H1 (cell line): Measurements from ENCODE around the gene NPHP4. TPM values are rescaled to one million over a fixed set of nuclear protein-coding genes. Genes with fewer than 3 reads are reported as not detected.

Experiments
- CTCF ChIA-PET: fragments of 300-600 bp; sonication (Branson Sonifier 250); formaldehyde crosslinking; loops from one replicate; lab custom pipeline; 2021; ENCODE audit not compliant: partially characterized antibody; lab: Charles Lee
- POLR2A ChIA-PET: fragments of 300-600 bp; sonication (Branson Sonifier 250); formaldehyde crosslinking; loops from one replicate; lab custom pipeline; 2021; ENCODE audit warnings: inconsistent platforms; ENCODE audit not compliant: partially characterized antibody; lab: Charles Lee
- DNase-seq, 2 experiments: peaks; one replicate each; pipeline versions ENCODE4 v3.0.0 to v3.0.0-alpha.2; 2010 to 2022; ENCODE audit warnings: low spot score in 2 of 2, low read depth in 1 of 2, mixed read lengths in 1 of 2
- FAIRE-seq: peaks from 2 replicates; lab custom pipeline; 2011; peaks lifted over from hg19 to GRCh38; lab: Jason Lieb, UNC
- H2AFZ ChIP-seq: 2 replicates; pipeline ENCODE4 v1.8.1; 2012; ENCODE audit warnings: low read length, inconsistent platforms
- H2AK5ac ChIP-seq: 2 replicates; pipeline ENCODE4 v1.6.1; 2013; ENCODE audit warnings: low read depth, low read length
- H2BK120ac ChIP-seq: replicated peaks from 2 replicates; pipeline ENCODE3; 2013; ENCODE audit warnings: low read depth, low read length, inconsistent platforms
- H2BK12ac ChIP-seq: 2 replicates; pipeline ENCODE4 v1.6.1; 2013; ENCODE audit warnings: low read depth, low read length
- H2BK15ac ChIP-seq: 2 replicates; pipeline ENCODE4 v1.6.1; 2013; ENCODE audit warnings: low read length
- H2BK20ac ChIP-seq: 2 replicates; pipeline ENCODE4 v1.6.1; 2013; ENCODE audit warnings: low read length
- H2BK5ac ChIP-seq: 2 replicates; pipeline ENCODE4 v1.6.1; 2013; ENCODE audit warnings: low read depth, low read length
- H3K14ac ChIP-seq: 2 replicates; pipeline ENCODE4 v1.6.1; 2013; ENCODE audit warnings: inconsistent platforms; ENCODE audit not compliant: insufficient read length
- H3K18ac ChIP-seq: 2 replicates; pipeline ENCODE4 v1.6.1; 2013; ENCODE audit warnings: low read length; ENCODE audit errors: extremely low read depth
- H3K23ac ChIP-seq: 2 replicates; pipeline ENCODE4 v1.6.1; 2013; ENCODE audit warnings: inconsistent platforms; ENCODE audit not compliant: insufficient read length
- H3K23me2 ChIP-seq: 2 replicates; pipeline ENCODE4 v1.6.1; 2013; ENCODE audit warnings: low read depth, low read length
- H3K27ac ChIP-seq: 2 replicates; pipeline ENCODE4 v1.6.1; 2011; ENCODE audit warnings: low read depth, low read length, inconsistent platforms
- H3K27me3 ChIP-seq, 4 experiments: replicated peaks in 1 of 4; 1 replicate in 1 of 4; 2 replicates in 3 of 4; pipeline versions ENCODE4 v1.6.1 to v1.8.1; 2011 to 2013; ENCODE audit warnings: low read length in 3 of 4, mild to moderate bottlenecking in 3 of 4, inconsistent platforms in 2 of 4, mixed read lengths in 2 of 4, moderate library complexity in 1 of 4; ENCODE audit not compliant: control insufficient read depth in 3 of 4, insufficient read depth in 3 of 4; ENCODE audit errors: extremely low read depth in 1 of 4
- H3K36me3 ChIP-seq, 4 experiments: 2 replicates each; pipeline versions ENCODE4 v1.6.1 to v1.8.1; 2011 to 2013; ENCODE audit warnings: mild to moderate bottlenecking in 4 of 4, low read length in 3 of 4, moderate library complexity in 2 of 4, control low read depth in 1 of 4, inconsistent platforms in 1 of 4; ENCODE audit not compliant: insufficient read depth in 4 of 4, control insufficient read depth in 2 of 4
- H3K4ac ChIP-seq: replicated peaks from 2 replicates; pipeline ENCODE3; 2013; ENCODE audit warnings: low read length, low read depth, mixed read lengths, inconsistent platforms; ENCODE audit not compliant: insufficient read length
- H3K4me1 ChIP-seq, 4 experiments: replicated peaks in 1 of 4; 1 replicate in 1 of 4; 2 replicates in 3 of 4; pipeline versions ENCODE4 v1.6.1 to v1.8.1; 2011 to 2013; ENCODE audit warnings: low read length in 3 of 4, inconsistent platforms in 2 of 4, mixed read lengths in 1 of 4; ENCODE audit not compliant: insufficient read depth in 4 of 4, control insufficient read depth in 3 of 4
- H3K4me2 ChIP-seq, 2 experiments: 2 replicates each; pipeline versions ENCODE4 v1.6.1 to v1.8.1; 2011 to 2013; ENCODE audit warnings: low read depth in 2 of 2, low read length in 2 of 2, control low read depth in 1 of 2, inconsistent platforms in 1 of 2, mild to moderate bottlenecking in 1 of 2; ENCODE audit not compliant: insufficient read depth in 1 of 2
- H3K4me3 ChIP-seq, 4 experiments: fragments of 200-600, 300-600 bp in 1 of 4; sonication (generic), shearing (Covaris generic), sonication (Bioruptor Twin) in 1 of 4; 2 replicates each; pipeline versions ENCODE4 v1.5.1 to v1.8.1; 2011 to 2016; ENCODE audit warnings: low read length in 4 of 4, low read depth in 3 of 4, control low read depth in 2 of 4, inconsistent platforms in 2 of 4, mild to moderate bottlenecking in 2 of 4, mixed read lengths in 1 of 4, moderate library complexity in 1 of 4; ENCODE audit not compliant: insufficient read depth in 2 of 4; ENCODE audit errors: extremely low read depth in 1 of 4
- H3K56ac ChIP-seq: replicated peaks from 2 replicates; pipeline ENCODE3; 2013; ENCODE audit warnings: low read depth, mild to moderate bottlenecking, mixed read lengths, low read length, inconsistent platforms; ENCODE audit not compliant: insufficient read length
- H3K79me1 ChIP-seq: 2 replicates; pipeline ENCODE4 v1.6.1; 2013; ENCODE audit warnings: low read depth, low read length, control low read depth
- H3K79me2 ChIP-seq, 2 experiments: 2 replicates each; pipeline versions ENCODE4 v1.6.1 to v1.8.1; 2012 to 2013; ENCODE audit warnings: low read length in 2 of 2, mild to moderate bottlenecking in 2 of 2, inconsistent platforms in 1 of 2; ENCODE audit not compliant: insufficient read depth in 2 of 2, control insufficient read depth in 1 of 2
- H3K9ac ChIP-seq, 4 experiments: replicated peaks in 1 of 4; 1 replicate in 1 of 4; 2 replicates in 3 of 4; pipeline versions ENCODE4 v1.6.1 to v1.8.1; 2011 to 2013; ENCODE audit warnings: low read depth in 3 of 4, low read length in 3 of 4, control low read depth in 2 of 4, mild to moderate bottlenecking in 2 of 4, moderate library complexity in 2 of 4, inconsistent platforms in 1 of 4; ENCODE audit errors: extremely low read depth in 1 of 4
- H3K9me3 ChIP-seq, 2 experiments: 2 replicates each; pipeline versions ENCODE4 v1.6.1 to v1.8.1; 2012 to 2013; ENCODE audit warnings: mild to moderate bottlenecking in 2 of 2, moderate library complexity in 2 of 2, control low read depth in 1 of 2, inconsistent platforms in 1 of 2, low read depth in 1 of 2, low read length in 1 of 2, mixed read lengths in 1 of 2; ENCODE audit not compliant: insufficient read depth in 2 of 2
- H4K20me1 ChIP-seq, 2 experiments: replicated peaks in 1 of 2; 2 replicates each; pipeline versions ENCODE3 to v1.8.1; 2011 to 2013; ENCODE audit warnings: inconsistent platforms in 2 of 2, low read length in 2 of 2, mild to moderate bottlenecking in 1 of 2; ENCODE audit not compliant: insufficient read depth in 2 of 2, control insufficient read depth in 1 of 2
- H4K5ac ChIP-seq: 2 replicates; pipeline ENCODE4 v1.6.1; 2013; ENCODE audit warnings: low read length, low read depth, mixed read lengths, inconsistent platforms; ENCODE audit not compliant: insufficient read length
- H4K8ac ChIP-seq: 2 replicates; pipeline ENCODE4 v1.8.0; 2013; ENCODE audit warnings: mild to moderate bottlenecking, moderate library complexity, low read length, inconsistent platforms; ENCODE audit not compliant: insufficient read depth; ENCODE audit errors: extremely low read depth
- H4K91ac ChIP-seq: replicated peaks from 2 replicates; pipeline ENCODE3; 2013; ENCODE audit warnings: low read length, mixed read lengths, inconsistent platforms; ENCODE audit not compliant: insufficient read length
- ATF2 ChIP-seq: IDR thresholded peaks from 2 replicates; pipeline ENCODE4 v1.6.1; 2012; ENCODE audit warnings: low read length, inconsistent platforms
- BRCA1 ChIP-seq: IDR thresholded peaks from 2 replicates; pipeline ENCODE4 v1.6.1; 2012; ENCODE audit warnings: low read depth, low read length, improper control_type of control experiment
- CREB1 ChIP-seq: IDR thresholded peaks from 2 replicates; pipeline ENCODE4 v1.6.1; 2012; ENCODE audit warnings: inconsistent platforms
- HDAC2 ChIP-seq, 2 experiments: fragments of 300-600 bp in 1 of 2; sonication (generic) in 1 of 2; IDR thresholded peaks; 2 replicates each; pipeline ENCODE4 v1.6.1; 2011 to 2012; ENCODE audit warnings: low read depth in 2 of 2, low read length in 2 of 2, mild to moderate bottlenecking in 2 of 2, moderate library complexity in 2 of 2, borderline replicate concordance in 1 of 2, inconsistent platforms in 1 of 2
- KDM5A ChIP-seq: fragments of 200-600 bp; IDR thresholded peaks from 2 replicates; pipeline ENCODE4 v1.7.1; 2012; ENCODE audit warnings: mild to moderate bottlenecking, low read length, inconsistent platforms, mixed read lengths
- MAX ChIP-seq: IDR thresholded peaks from 2 replicates; pipeline ENCODE4 v1.6.1; 2012; ENCODE audit warnings: inconsistent platforms
- RBBP5 ChIP-seq: IDR thresholded peaks from 2 replicates; pipeline ENCODE4 v1.7.1; 2012; ENCODE audit warnings: low read depth, mild to moderate bottlenecking, inconsistent platforms, low read length, moderate library complexity, borderline replicate concordance
- RXRA ChIP-seq: IDR thresholded peaks from 2 replicates; pipeline ENCODE4 v1.6.1; 2011; ENCODE audit warnings: low read depth, mild to moderate bottlenecking, low read length, moderate library complexity; ENCODE audit not compliant: insufficient read depth
- SIX5 ChIP-seq: IDR thresholded peaks from 2 replicates; pipeline ENCODE4 v1.6.1; 2011; ENCODE audit warnings: mild to moderate bottlenecking, low read depth, low read length
- TAF7 ChIP-seq: optimal IDR thresholded peaks from 2 replicates; pipeline ENCODE3; 2011; ENCODE audit warnings: low read depth, mild to moderate bottlenecking, inconsistent platforms, low read length, moderate library complexity, borderline replicate concordance
- TEAD4 ChIP-seq: IDR thresholded peaks from 2 replicates; pipeline ENCODE4 v1.6.1; 2012; ENCODE audit warnings: low read depth, low read length, inconsistent platforms, mixed read lengths
- WGBS, 2 experiments: shearing (Covaris generic) in 1 of 2; methylation state at CpG; one replicate each; pipeline versions ENCODE4 v1.1.6 to v1.1.7; 2013 to 2015; ENCODE audit warnings: low lambda C conversion rate in 2 of 2, mixed read lengths in 2 of 2, inconsistent platforms in 1 of 2, low coverage in 1 of 2, missing lambda C conversion rate in 1 of 2; ENCODE audit not compliant: insufficient replicate concordance in 2 of 2, insufficient coverage in 1 of 2, insufficient read length in 1 of 2; ENCODE audit errors: extremely low coverage in 1 of 2, missing lambda C conversion rate in 1 of 2; 5-methylcytosine and 5-hydroxymethylcytosine counted together
- polyA plus RNA-seq, 7 experiments: library from polyadenylated mRNA; depleted of rRNA in 3 of 7; stranded (reverse) in 5 of 7; unstranded in 2 of 7; fragments of >200 nt in 5 of 7; fragments of 200-250 nt in 2 of 7; gene quantifications; 1 replicate in 5 of 7; 2 replicates in 1 of 7; 4 replicates in 1 of 7; pipeline versions ENCODE4 v1.2.1 to v1.2.3, GENCODE V29; 2011 to 2013; ENCODE audit warnings: missing spikeins in 2 of 7, mixed read lengths in 2 of 7
- total RNA-seq: library from RNA; stranded (reverse); fragmentation: NEBNext Ultra II Directional; extraction: Animal tissue kit (Norgen Biotek cat#: 25700); gene quantifications from 2 replicates; pipeline ENCODE4 v1.2.1, GENCODE V29; 2021

NPHP4 gene
- total and polyA plus RNA-seq, 2 of the 8 experiments (the other 6 are each of a cell fraction or from before 2014, with no cell fraction given): 5.8 to 14.0 TPM

- no peak overlapping the region for H4K5ac ChIP-seq
- ChIA-PET POLR2A (no interaction called here), CTCF (interaction anchor here (1.3 to 4.9 kb wide), 9 partner anchors 11 to 297 kb away, joined by 3 to 41 read pairs (median 4); no protein-coding TSS in a partner anchor)
- no peak overlapping the region for H3K27ac ChIP-seq
- FAIRE-seq (no peak), DNase-seq (no peak)
- H3K14ac ChIP-seq: no peak overlapping the region
- no peak overlapping the region for H2AK5ac ChIP-seq
- no peaks in the 10 kb centered on the region for H3K9me3 ChIP-seq
- no peak overlapping the region for H3K9ac ChIP-seq
- no peak overlapping the region for H3K4me3 ChIP-seq
- H3K4me1 ChIP-seq: peaks cover 0 to 7% (median 2%) of the 10 kb centered on the region in 4 experiments; a peak in 2 of 7 replicates
- no peaks in the 10 kb centered on the region for H3K36me3 ChIP-seq
- no peak overlapping the region for H3K56ac ChIP-seq
- no peak overlapping the region for H2AFZ ChIP-seq
- H3K4ac ChIP-seq: no peak overlapping the region
- H2BK5ac ChIP-seq: no peak overlapping the region
- no peak overlapping the region for H3K23ac ChIP-seq
- 66% methylated on average over 2 of the region's 2 CpGs; no CpG with 5 or more reads in 1 of the 2 experiments for WGBS, 2 experiments
- no peaks in the 10 kb centered on the region for H3K79me1 ChIP-seq
- H3K79me2 ChIP-seq: no peaks in the 10 kb centered on the region
- H3K27me3 ChIP-seq: no peaks in the 10 kb centered on the region
- H4K8ac ChIP-seq: no peak overlapping the region
- no peak overlapping the region for H2BK120ac ChIP-seq
- no peak overlapping the region for H2BK12ac ChIP-seq
- no peak overlapping the region for H2BK15ac ChIP-seq
- peaks cover 0 to 1% of the 10 kb centered on the region in 2 experiments for H4K20me1 ChIP-seq
- no peak overlapping the region for H4K91ac ChIP-seq
- TF ChIP-seq ATF2 (no peak), RXRA (no peak), TAF7 (no peak), HDAC2 (IDR thresholded peaks at IDR 0.05; ENCODE audit: borderline replicate concordance in 1 of 2, low read depth in 2 of 2, low read length in 2 of 2) (no peak), BRCA1 (no peak), CREB1 (no peak), RBBP5 (no peak), MAX (no peak), KDM5A (no peak), TEAD4 (no peak), SIX5 (no peak)
- H3K23me2 ChIP-seq: no peaks in the 10 kb centered on the region
- no peak overlapping the region for H2BK20ac ChIP-seq
- no peak overlapping the region for H3K18ac ChIP-seq
- no peak overlapping the region for H3K4me2 ChIP-seq
Measured at GRCh38 chr1:5918275-5918649, 74.0 kb downstream of the NPHP4 start.
